HCT116 (cell line): Measurements from ENCODE around the gene TBPL1. TPM values are rescaled to one million over a fixed set of nuclear protein-coding genes. Genes with fewer than 3 reads are reported as not detected.

Experiments used
- ATAC-seq: fragments of 200-7000 bp; cut with Tn5 transposase; 2 replicates; pipeline ENCODE4 v1.9.1; 2020; ENCODE audit warnings: mild to moderate bottlenecking, moderate library complexity
- BruUV-seq: library from RNA; stranded (reverse); fragments of 400-500 nt; replicated peaks from 2 replicates; lab custom pipeline; 2021; lab: Mats Ljungman, UMichigan
- CTCF ChIA-PET: fragments of 300-600 bp; sonication (Branson Sonifier 250); formaldehyde crosslinking; loops from one replicate; lab custom pipeline; 2021; ENCODE audit warnings: antibody characterized with exemption; lab: Charles Lee
- POLR2A ChIA-PET: fragments of 300-600, 350-600 bp; sonication (Branson Sonifier 250); formaldehyde crosslinking; loops from one replicate; lab custom pipeline; 2021; ENCODE audit warnings: antibody characterized with exemption; lab: Charles Lee
- RAD21 ChIA-PET, 2 experiments: fragments of 300-600 bp; sonication (Branson Sonifier 250); formaldehyde crosslinking; loops; one replicate each; lab custom pipeline; 2023; ENCODE audit warnings: low total read pairs in 2 of 2; ENCODE audit not compliant: uncharacterized antibody in 2 of 2, unreplicated experiment in 2 of 2, low non-redundant PET in 1 of 2; lab: Charles Lee
- DNase-seq: peaks from one replicate; pipeline ENCODE4 v3.0.0-alpha.2; 2010; ENCODE audit warnings: low read depth, low spot score
- H2AFZ ChIP-seq: fragments of 200-600 bp; shearing (Covaris generic), sonication (generic); 2 replicates; pipeline ENCODE4 v1.6.1; 2017; ENCODE audit warnings: low read depth, mixed run types, mixed read lengths, antibody characterized with exemption, low read length; ENCODE audit not compliant: poor library complexity, severe bottlenecking
- H3K27ac ChIP-seq: 2 replicates; pipeline ENCODE4 v1.5.1; 2012; ENCODE audit warnings: low read depth, low read length
- H3K27me3 ChIP-seq: fragments of 200-600 bp; sonication (generic); 2 replicates; pipeline ENCODE4 v1.6.1; 2016; ENCODE audit warnings: mixed run types, low read length, mixed read lengths; ENCODE audit not compliant: insufficient read depth
- H3K36me3 ChIP-seq, 2 experiments: fragments of 200-500 bp in 1 of 2; fragments of 200-600 bp in 1 of 2; sonication (Bioruptor generic) in 1 of 2; sonication (generic) in 1 of 2; 2 replicates each; pipeline versions ENCODE4 v1.5.1 to v1.6.1; 2014 to 2016; ENCODE audit warnings: low read length in 2 of 2, inconsistent platforms in 1 of 2, mixed read lengths in 1 of 2, mixed run types in 1 of 2; ENCODE audit not compliant: insufficient read depth in 2 of 2, control insufficient read depth in 1 of 2
- H3K4me1 ChIP-seq, 2 experiments: fragments of 200-600 bp in 1 of 2; sonication (generic) in 1 of 2; 2 replicates each; pipeline versions ENCODE4 v1.5.1 to v1.6.1; 2012 to 2017; ENCODE audit warnings: low read length in 2 of 2, inconsistent platforms in 1 of 2, mild to moderate bottlenecking in 1 of 2, mixed read lengths in 1 of 2, mixed run types in 1 of 2, moderate library complexity in 1 of 2; ENCODE audit not compliant: insufficient read depth in 2 of 2, control insufficient read depth in 1 of 2
- H3K4me2 ChIP-seq: fragments of 200-600 bp; sonication (generic); 2 replicates; pipeline ENCODE4 v1.6.1; 2017; ENCODE audit warnings: mixed run types, low read length, mixed read lengths
- H3K4me3 ChIP-seq, 2 experiments: fragments of 200-600 bp in 1 of 2; sonication (generic) in 1 of 2; replicated peaks in 1 of 2; 2 replicates each; pipeline ENCODE4 v1.5.1; 2011 to 2016; ENCODE audit warnings: low read length in 2 of 2, control low read depth in 1 of 2, low read depth in 1 of 2, mild to moderate bottlenecking in 1 of 2, mixed read lengths in 1 of 2, mixed run types in 1 of 2
- H3K79me2 ChIP-seq: fragments of 200-600 bp; sonication (generic); 2 replicates; pipeline ENCODE4 v1.6.1; 2017; ENCODE audit warnings: mild to moderate bottlenecking, mixed run types, low read length, moderate library complexity, mixed read lengths; ENCODE audit not compliant: insufficient read depth
- H3K9ac ChIP-seq: fragments of 200-600 bp; sonication (generic); 2 replicates; pipeline ENCODE4 v1.6.1; 2016; ENCODE audit warnings: low read length, mixed read lengths
- H3K9me2 ChIP-seq: fragments of 200-600 bp; sonication (generic), shearing (Covaris generic); 2 replicates; pipeline ENCODE4 v1.6.1; 2017; ENCODE audit warnings: mixed run types, mild to moderate bottlenecking, moderate library complexity; ENCODE audit not compliant: insufficient read depth
- H3K9me3 ChIP-seq, 2 experiments: fragments of 200-500 bp in 1 of 2; fragments of 200-600 bp in 1 of 2; sonication (Bioruptor generic) in 1 of 2; sonication (generic) in 1 of 2; 2 replicates each; pipeline ENCODE4 v1.6.1; 2014 to 2017; ENCODE audit warnings: low read length in 2 of 2, mixed read lengths in 2 of 2, inconsistent platforms in 1 of 2, low read depth in 1 of 2, mild to moderate bottlenecking in 1 of 2, mixed run types in 1 of 2, moderate library complexity in 1 of 2; ENCODE audit not compliant: control insufficient read depth in 1 of 2, insufficient read depth in 1 of 2
- H4K20me1 ChIP-seq: fragments of 200-600 bp; sonication (generic), shearing (Covaris generic); 2 replicates; pipeline ENCODE4 v1.6.1; 2017; ENCODE audit warnings: mixed run types, mild to moderate bottlenecking, moderate library complexity; ENCODE audit not compliant: insufficient read depth
- CBX3 ChIP-seq: IDR thresholded peaks from 2 replicates; pipeline ENCODE4 v1.6.1; 2012; ENCODE audit warnings: low read depth
- CTCF ChIP-seq, 3 experiments: fragments of 200-600 bp in 1 of 3; sonication (generic) in 1 of 3; IDR thresholded peaks in 2 of 3; conservative IDR thresholded peaks in 1 of 3; 2 replicates each; pipeline ENCODE4 v1.5.1; 2012 to 2017; ENCODE audit warnings: low read depth in 2 of 3, low read length in 2 of 3, antibody characterized with exemption in 1 of 3, borderline replicate concordance in 1 of 3, control low read depth in 1 of 3, mild to moderate bottlenecking in 1 of 3, mixed read lengths in 1 of 3, mixed run types in 1 of 3, moderate library complexity in 1 of 3; ENCODE audit not compliant: insufficient read depth in 1 of 3
- EZH2 ChIP-seq: fragments of 200-600 bp; sonication (generic); IDR thresholded peaks from 2 replicates; pipeline ENCODE4 v1.6.1; 2017; ENCODE audit warnings: antibody characterized with exemption, mixed run types
- EZH2phosphoT487 ChIP-seq: fragments of 200-600 bp; IDR thresholded peaks from 2 replicates; pipeline ENCODE4 v1.6.1; 2018; ENCODE audit warnings: antibody characterized with exemption, borderline replicate concordance
- FOSL1 ChIP-seq: IDR thresholded peaks from 2 replicates; pipeline ENCODE4 v1.6.1; 2012; ENCODE audit warnings: low read depth
- JUND ChIP-seq: IDR thresholded peaks from 2 replicates; pipeline ENCODE4 v1.6.1; 2012
- MAX ChIP-seq: IDR thresholded peaks from 2 replicates; pipeline ENCODE4 v1.6.1; 2012
- POLR2A ChIP-seq: IDR thresholded peaks from 2 replicates; pipeline ENCODE4 v1.7.0; 2011; ENCODE audit warnings: borderline replicate concordance; ENCODE audit not compliant: insufficient read depth, insufficient read length; ENCODE audit errors: extremely low read depth
- POLR2AphosphoS5 ChIP-seq: IDR thresholded peaks from 2 replicates; pipeline ENCODE4 v1.6.1; 2011; ENCODE audit warnings: mild to moderate bottlenecking, low read depth, low read length, moderate library complexity
- REST ChIP-seq: IDR thresholded peaks from 2 replicates; pipeline ENCODE4 v1.6.1; 2012; ENCODE audit warnings: low read depth
- SP1 ChIP-seq: IDR thresholded peaks from 2 replicates; pipeline ENCODE4 v1.6.1; 2012; ENCODE audit warnings: low read depth
- SRF ChIP-seq: IDR thresholded peaks from 2 replicates; pipeline ENCODE4 v1.6.1; 2012; ENCODE audit warnings: low read depth
- YY1 ChIP-seq: IDR thresholded peaks from 2 replicates; pipeline ENCODE4 v1.6.1; 2011; ENCODE audit warnings: low read length, low read depth, moderate library complexity, mild to moderate bottlenecking; ENCODE audit not compliant: insufficient replicate concordance; ENCODE audit errors: extremely low read depth
- ZBTB33 ChIP-seq: IDR thresholded peaks from 2 replicates; pipeline ENCODE4 v1.6.1; 2011; ENCODE audit warnings: mild to moderate bottlenecking, low read length, moderate library complexity; ENCODE audit not compliant: insufficient replicate concordance; ENCODE audit errors: extremely low read depth
- ZFX ChIP-seq: fragments of 450-650 bp; IDR thresholded peaks from 2 replicates; pipeline ENCODE4 v1.6.1; 2017
- ZNF274 ChIP-seq: fragments of 200-500 bp; sonication (Bioruptor generic); IDR thresholded peaks from 2 replicates; pipeline ENCODE4 v1.6.1; 2014; ENCODE audit warnings: mild to moderate bottlenecking, low read depth, low read length, inconsistent platforms
- intact Hi-C: fragments of 100-400 bp; cut with micrococcal nuclease; formaldehyde crosslinking; loops from 2 replicates; pipeline ENCODE4 v1.10.0; 2022
- total RNA-seq: library from RNA; stranded (reverse); gene quantifications from one replicate; pipeline ENCODE4 v1.2.1, GENCODE V29; 2021; ENCODE audit not compliant: unreplicated experiment
- TF ChIP-seq, protein P1 (sequence below): IDR thresholded peaks from 2 replicates; pipeline ENCODE4 v1.6.1; 2012

Gene TBPL1
- total RNA-seq, 1 experiment from 2014 or later, result 34.9 TPM

DNA sequence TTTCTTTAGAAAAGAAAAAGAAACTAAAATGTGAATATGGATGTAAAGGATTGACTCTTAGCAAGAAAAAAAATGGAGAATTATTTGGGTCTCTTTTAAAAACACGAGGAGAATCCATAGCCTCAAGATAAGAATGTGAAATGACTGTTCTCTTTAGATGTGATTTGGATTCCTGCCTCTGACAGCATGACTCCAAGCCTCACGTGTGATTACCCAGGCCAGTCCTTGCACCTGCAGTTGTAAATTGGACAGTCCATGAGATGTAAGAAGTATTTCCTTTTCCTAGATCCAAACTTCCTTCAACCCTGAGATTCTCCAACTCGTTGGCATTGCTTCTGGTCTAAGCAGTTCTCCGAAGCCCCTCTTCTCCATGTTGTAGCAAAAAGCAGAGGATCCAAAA, 67.5 kb downstream of the TBPL1 start:
- ChIA-PET POLR2A (no interaction called here), CTCF (no interaction called here), RAD21 (no interaction called here)
- no peak for DNase-seq
- Histone ChIP-seq H3K4me3 (no peak overlapping the region), H3K36me3 (no peaks in the 10 kb centered on the region), H3K9me2 (no peaks in the 10 kb centered on the region), H3K4me1 (no peaks in the 10 kb centered on the region), H3K27ac (no peak overlapping the region), H3K9me3 (no peaks in the 10 kb centered on the region), H3K27me3 (no peaks in the 10 kb centered on the region), H2AFZ (no peak overlapping the region), H3K4me2 (no peak overlapping the region), H3K79me2 (no peaks in the 10 kb centered on the region), H4K20me1 (no peaks in the 10 kb centered on the region), H3K9ac (no peak overlapping the region)
- no peak for ATAC-seq
- BruUV-seq, result no TSS peak
- TF ChIP-seq ZBTB33 (no peak), FOSL1 (no peak), ZNF274 (no peak), MAX (no peak), EZH2phosphoT487 (no peak), SP1 (no peak), YY1 (no peak), ZFX (no peak), REST (no peak), CTCF (IDR thresholded peaks at IDR 0.05 in 2 of 3, conservative IDR thresholded peaks at IDR 0.05 in 1 of 3; ENCODE audit: borderline replicate concordance in 1 of 3, insufficient read depth in 1 of 3, low read depth in 2 of 3, low read length in 2 of 3) (no peak), POLR2AphosphoS5 (no peak), JUND (no peak), POLR2A (no peak), EZH2 (no peak), CBX3 (no peak), SRF (no peak)
- TF ChIP-seq, protein P1, sequence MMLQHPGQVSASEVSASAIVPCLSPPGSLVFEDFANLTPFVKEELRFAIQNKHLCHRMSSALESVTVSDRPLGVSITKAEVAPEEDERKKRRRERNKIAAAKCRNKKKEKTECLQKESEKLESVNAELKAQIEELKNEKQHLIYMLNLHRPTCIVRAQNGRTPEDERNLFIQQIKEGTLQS, result no peak
- intact Hi-C loops, result no loop called here
